Activated naive CD8-positive, alpha-beta T cell treated with anti-CD3 and anti-CD28 coated beads for 36 hours (primary cell): Measurements from ENCODE around the gene ERO1B. TPM values are rescaled to one million over a fixed set of nuclear protein-coding genes. Genes with fewer than 3 reads are reported as not detected.
"Not testable (repeated sequence)": the region's sequence is repeated elsewhere in the genome, so short reads cannot be mapped to it uniquely, and the experiment has no call there.

ENCODE experiments used
- DNase-seq: peaks from one replicate; pipeline ENCODE4 v3.0.0; 2021
- H3K27ac Mint-ChIP-seq: one replicate; pipeline ENCODE4 v1.8.0; 2022; ENCODE audit warnings: mild to moderate bottlenecking, moderate library complexity, mixed read lengths
- H3K27me3 Mint-ChIP-seq: one replicate; pipeline ENCODE4 v1.8.0; 2022; ENCODE audit warnings: mild to moderate bottlenecking, mixed read lengths
- H3K36me3 Mint-ChIP-seq: one replicate; pipeline ENCODE4 v1.8.0; 2021; ENCODE audit warnings: mild to moderate bottlenecking, mixed read lengths
- H3K4me1 Mint-ChIP-seq: one replicate; pipeline ENCODE4 v1.8.0; 2021; ENCODE audit warnings: mixed read lengths
- H3K4me3 Mint-ChIP-seq: one replicate; pipeline ENCODE4 v1.8.0; 2022; ENCODE audit warnings: mild to moderate bottlenecking, moderate library complexity, mixed read lengths
- H3K9me3 Mint-ChIP-seq: one replicate; pipeline ENCODE4 v1.8.0; 2022; ENCODE audit warnings: mixed read lengths
- total RNA-seq, 2 experiments: library from RNA; stranded (reverse); gene quantifications; one replicate each; pipeline ENCODE4 v1.2.3, GENCODE V29; 2021

ERO1B gene, protein sequence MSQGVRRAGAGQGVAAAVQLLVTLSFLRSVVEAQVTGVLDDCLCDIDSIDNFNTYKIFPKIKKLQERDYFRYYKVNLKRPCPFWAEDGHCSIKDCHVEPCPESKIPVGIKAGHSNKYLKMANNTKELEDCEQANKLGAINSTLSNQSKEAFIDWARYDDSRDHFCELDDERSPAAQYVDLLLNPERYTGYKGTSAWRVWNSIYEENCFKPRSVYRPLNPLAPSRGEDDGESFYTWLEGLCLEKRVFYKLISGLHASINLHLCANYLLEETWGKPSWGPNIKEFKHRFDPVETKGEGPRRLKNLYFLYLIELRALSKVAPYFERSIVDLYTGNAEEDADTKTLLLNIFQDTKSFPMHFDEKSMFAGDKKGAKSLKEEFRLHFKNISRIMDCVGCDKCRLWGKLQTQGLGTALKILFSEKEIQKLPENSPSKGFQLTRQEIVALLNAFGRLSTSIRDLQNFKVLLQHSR
- total RNA-seq: 1 to 10 TPM; 2.8 to 3.7 TPM

DNA sequence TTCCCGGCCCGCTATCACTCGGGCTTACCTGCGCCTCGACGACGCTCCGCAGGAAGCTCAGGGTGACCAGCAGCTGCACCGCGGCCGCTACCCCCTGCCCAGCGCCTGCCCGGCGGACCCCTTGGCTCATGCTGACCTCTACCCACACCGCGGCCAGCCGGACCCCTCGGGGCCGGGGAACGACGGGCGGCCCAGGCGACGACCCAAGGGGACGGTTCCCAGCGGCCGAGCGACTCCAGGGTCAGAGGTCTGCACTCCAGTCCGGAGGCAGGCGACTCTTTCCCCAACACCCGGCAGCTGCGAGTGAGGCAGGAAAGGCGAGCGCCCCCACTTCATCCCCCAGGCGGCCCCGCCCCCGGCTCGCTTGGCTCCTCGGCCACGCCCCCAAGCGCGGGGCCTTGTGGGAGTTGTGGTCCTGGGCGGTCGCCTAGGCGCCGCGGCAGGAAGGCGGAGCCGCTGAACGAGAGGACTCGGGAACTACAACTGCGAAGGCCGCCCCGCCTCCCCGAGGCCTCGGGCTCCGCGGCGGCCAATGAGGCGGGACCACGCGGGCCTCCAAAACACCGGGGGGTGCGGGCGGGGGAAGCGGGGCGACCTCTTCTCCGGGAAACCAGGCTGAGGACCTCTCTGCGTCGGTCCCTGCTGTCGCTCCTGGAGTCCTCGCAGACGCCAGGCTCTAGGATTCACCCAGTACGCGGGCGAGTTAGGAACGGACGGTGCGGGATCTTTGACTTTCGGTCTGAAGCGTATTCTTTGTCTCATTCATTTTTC, at the start of gene ERO1B:
ERO1B (minus strand) TSS at position 305 of the 771 bp plus-strand sequence; CDS start at position 130, 175 bp downstream.
- Mint-ChIP-seq H3K36me3 (no peaks in the 10 kb centered on the region), H3K4me1 (peaks cover 42% of the 10 kb centered on the region), H3K27me3 (no peaks in the 10 kb centered on the region), H3K4me3 (peak within 1 kb of the TSS; percentile 92), H3K27ac (peak within 1 kb of the TSS; percentile 75), H3K9me3 (no peaks in the 10 kb centered on the region)
- peak; percentile 99 for DNase-seq

DNA sequence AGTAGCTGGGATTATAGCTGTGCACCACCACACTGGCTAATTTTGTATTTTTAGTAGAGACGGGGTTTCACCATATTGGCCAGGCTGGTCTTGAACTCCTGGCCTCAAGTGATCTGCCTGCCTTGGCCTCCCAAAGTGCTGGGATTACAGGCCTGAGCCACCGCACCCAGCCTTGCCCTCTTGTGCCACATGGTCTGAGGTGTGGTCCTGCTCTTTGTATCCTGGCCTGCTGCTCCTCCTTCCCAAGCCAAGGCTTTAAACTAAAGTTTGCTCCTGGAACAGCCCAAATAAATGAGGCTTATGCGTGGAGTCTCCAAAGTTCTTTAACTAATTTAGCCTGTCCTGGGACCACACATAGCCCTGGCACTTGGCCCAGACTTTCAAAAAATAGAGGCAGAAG, 49.7 kb upstream of the ERO1B start:
- DNase-seq, H3K4me3 Mint-ChIP-seq, H3K36me3 Mint-ChIP-seq, H3K4me1 Mint-ChIP-seq, H3K27ac Mint-ChIP-seq, H3K9me3 Mint-ChIP-seq, H3K27me3 Mint-ChIP-seq: not testable (repeated sequence)

DNA sequence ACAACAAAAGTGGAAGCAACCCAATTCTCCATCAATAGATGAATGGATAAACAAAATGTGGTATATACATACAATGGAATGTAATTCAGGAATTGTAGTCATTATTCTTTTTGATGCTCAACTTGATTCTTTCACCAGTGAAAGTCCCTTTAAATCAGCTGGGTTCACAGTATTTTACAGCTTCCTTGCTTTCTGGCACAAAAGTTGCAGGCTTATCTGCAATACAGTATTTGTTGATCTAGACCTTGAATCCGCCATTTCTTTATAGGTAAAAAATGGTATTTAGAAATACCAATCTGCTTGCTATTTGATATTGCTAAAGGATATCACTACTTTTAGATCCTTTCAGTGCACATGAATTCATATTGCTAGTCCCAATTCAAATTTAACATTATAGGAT, 44.7 kb upstream of the ERO1B start:
- Mint-ChIP-seq H3K4me3 (no peak overlapping the region), H3K4me1 (no peaks in the 10 kb centered on the region), H3K27me3 (no peaks in the 10 kb centered on the region), H3K27ac (no peak overlapping the region), H3K36me3 (peaks cover 7% of the 10 kb centered on the region), H3K9me3 (peaks cover 20% of the 10 kb centered on the region)
- DNase-seq: no peak

DNA sequence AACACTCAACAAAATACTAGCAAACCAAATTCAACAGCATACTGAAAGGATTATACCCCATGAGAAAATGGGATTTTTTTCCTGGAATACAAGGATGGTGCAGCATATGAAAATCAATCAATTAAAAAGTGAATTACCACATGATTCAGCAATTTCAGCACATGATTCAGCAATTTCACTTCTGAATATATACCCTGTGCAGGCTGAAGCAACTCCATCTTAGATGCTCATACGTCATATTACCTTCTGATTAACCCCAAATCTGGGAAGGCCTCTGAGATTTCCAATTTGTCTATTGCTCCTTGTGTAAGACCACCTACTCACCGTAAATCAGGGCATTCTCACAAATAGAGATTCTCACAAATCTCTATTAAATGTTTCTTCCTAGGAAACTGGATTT, 43.8 kb upstream of the ERO1B start:
- no peak for DNase-seq
- H3K4me3 Mint-ChIP-seq: no peak overlapping the region
- no peaks in the 10 kb centered on the region for H3K4me1 Mint-ChIP-seq
- H3K36me3 Mint-ChIP-seq: peaks cover 7% of the 10 kb centered on the region
- peaks cover 25% of the 10 kb centered on the region for H3K9me3 Mint-ChIP-seq
- H3K27ac Mint-ChIP-seq: no peak overlapping the region
- peaks cover 4% of the 10 kb centered on the region for H3K27me3 Mint-ChIP-seq

DNA sequence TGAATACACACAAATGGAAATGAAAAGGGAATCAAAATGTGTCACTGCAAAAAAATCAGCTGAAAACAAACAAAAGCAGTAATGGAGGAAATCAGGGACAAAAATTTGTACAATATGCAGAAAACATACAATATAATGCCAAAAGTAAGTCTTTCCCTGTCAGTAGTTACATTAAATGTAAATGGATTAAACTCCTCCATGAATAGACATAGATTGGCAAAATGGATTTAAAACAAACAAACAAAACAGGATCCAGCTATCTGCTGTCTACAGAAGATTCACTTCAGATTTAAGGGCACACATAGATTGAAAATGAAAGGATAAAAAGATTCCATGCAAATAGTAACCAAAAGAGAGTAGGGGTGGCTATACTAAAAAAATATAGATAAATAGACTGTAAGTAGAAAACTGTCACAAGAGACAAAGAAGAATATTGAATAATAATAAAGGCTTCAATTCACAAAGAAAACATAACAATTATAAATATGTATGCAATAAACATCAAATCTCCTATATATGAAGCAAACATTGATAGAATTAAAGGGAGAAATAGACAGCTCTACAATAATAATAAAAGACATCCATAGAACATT, 42.2 kb upstream of the ERO1B start:
- DNase-seq: no peak
- Mint-ChIP-seq H3K36me3 (peaks cover 7% of the 10 kb centered on the region), H3K4me3 (no peak overlapping the region), H3K4me1 (no peaks in the 10 kb centered on the region), H3K27ac (no peak overlapping the region), H3K9me3 (peaks cover 25% of the 10 kb centered on the region), H3K27me3 (peaks cover 4% of the 10 kb centered on the region)

DNA sequence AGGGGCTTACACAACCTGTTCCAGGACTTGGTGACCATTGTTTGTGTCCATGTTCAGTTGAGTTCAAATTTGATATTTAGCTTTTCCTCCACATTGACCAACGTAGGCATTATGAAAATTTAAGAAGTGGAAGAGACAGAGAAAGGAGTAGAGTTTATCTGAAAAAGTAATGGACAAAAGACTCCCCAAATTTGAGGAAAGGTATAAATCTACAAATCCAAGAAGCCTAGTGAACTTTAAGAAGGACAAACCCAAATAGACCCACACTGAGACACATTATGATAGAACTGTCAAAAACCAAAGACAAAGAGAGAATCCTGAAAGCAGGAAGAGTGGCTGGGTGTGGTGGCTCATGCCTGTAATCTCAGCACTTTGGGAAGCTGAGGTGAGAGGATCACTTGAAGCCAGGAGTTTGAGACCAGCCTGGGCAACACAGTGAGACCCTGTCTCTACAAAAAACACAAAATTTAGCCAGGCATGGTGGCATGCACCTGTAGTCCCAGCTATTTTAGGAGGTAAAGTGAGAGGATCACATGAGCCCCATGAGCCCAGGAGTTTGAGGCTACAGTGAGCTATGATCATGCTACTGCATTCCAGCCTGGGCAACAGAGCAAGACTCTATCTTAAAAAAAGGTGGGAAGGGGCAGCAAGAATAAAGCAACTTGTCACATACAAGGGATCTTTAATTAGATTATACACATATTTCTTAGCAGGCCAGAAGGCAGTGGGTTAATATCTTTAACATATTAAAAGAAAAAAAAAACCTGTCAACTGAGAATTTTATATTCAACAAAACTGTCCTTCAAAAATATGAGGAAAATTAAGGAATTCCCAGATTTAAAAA, 41.0 kb upstream of the ERO1B start:
- no peak for DNase-seq
- peaks cover 4% of the 10 kb centered on the region for H3K27me3 Mint-ChIP-seq
- no peak overlapping the region for H3K4me3 Mint-ChIP-seq
- H3K36me3 Mint-ChIP-seq: peaks cover 7% of the 10 kb centered on the region
- peaks cover 25% of the 10 kb centered on the region for H3K9me3 Mint-ChIP-seq
- no peak overlapping the region for H3K27ac Mint-ChIP-seq
- no peaks in the 10 kb centered on the region for H3K4me1 Mint-ChIP-seq

DNA sequence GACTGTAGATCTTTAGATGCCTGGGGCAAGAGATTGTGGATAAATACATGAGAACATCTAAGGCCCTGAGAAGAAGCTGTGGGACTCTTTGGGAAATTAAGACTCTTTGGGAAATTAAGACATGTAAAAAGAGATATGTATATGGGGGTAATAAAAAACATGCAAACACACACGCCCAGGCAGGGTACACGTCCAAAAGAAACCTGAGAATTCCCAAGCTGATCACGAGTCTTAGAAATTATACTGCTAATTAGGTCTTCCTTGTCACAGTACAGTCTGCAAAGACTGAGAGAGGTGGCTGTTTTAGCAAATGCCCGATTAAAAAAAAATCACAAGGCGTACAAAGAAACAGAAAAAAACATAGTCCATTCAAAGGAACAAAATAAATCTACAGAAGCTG, 39.3 kb upstream of the ERO1B start:
- Mint-ChIP-seq H3K9me3 (peaks cover 25% of the 10 kb centered on the region), H3K4me1 (no peaks in the 10 kb centered on the region), H3K27ac (no peak overlapping the region), H3K4me3 (no peak overlapping the region), H3K27me3 (peaks cover 4% of the 10 kb centered on the region), H3K36me3 (peaks cover 7% of the 10 kb centered on the region)
- DNase-seq: no peak

DNA sequence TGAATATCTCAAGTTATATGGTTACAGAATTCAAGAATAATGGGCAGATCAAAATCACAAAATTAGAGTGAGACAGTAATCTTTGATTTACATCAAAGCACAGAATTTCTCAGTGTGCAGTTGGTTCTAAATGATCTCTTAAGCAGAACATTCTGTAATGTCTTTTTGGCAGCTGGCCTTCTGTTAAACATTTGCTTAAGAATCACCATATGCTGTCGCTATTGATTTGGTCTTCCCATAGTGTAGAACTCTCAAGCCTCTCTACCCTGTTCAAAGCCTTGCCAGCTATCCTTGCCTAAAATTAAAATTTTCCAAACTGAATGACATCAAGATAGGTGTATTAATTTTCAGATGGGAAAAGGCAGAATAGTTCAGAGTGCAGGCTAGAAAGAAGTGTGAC, 38.9 kb upstream of the ERO1B start:
- Mint-ChIP-seq H3K36me3 (peaks cover 7% of the 10 kb centered on the region), H3K4me3 (no peak overlapping the region), H3K9me3 (peaks cover 25% of the 10 kb centered on the region), H3K27ac (no peak overlapping the region), H3K27me3 (peaks cover 4% of the 10 kb centered on the region), H3K4me1 (no peaks in the 10 kb centered on the region)
- DNase-seq: no peak

DNA sequence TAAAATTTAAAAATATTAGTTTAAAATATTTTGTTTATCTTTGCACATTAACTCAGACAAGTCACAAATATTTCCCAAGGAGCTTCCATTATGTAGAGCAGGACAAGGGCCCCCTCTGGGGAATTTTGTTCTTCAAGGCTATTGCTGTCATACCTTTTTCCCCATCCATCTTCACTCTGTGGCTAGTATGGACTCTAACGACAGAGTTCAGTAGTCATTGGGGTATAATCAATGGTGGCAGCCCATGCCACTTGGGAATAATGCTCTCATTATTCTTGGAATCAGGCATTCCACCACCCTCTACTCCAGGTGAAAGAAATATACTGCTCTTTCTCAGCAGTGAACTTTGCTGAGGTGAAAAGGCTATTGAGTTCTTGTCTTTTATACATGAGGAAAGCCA, 38.5 kb upstream of the ERO1B start:
- no peak overlapping the region for H3K27ac Mint-ChIP-seq
- peaks cover 7% of the 10 kb centered on the region for H3K27me3 Mint-ChIP-seq
- no peak overlapping the region for H3K4me3 Mint-ChIP-seq
- peaks cover 7% of the 10 kb centered on the region for H3K36me3 Mint-ChIP-seq
- no peak for DNase-seq
- peaks cover 25% of the 10 kb centered on the region for H3K9me3 Mint-ChIP-seq
- no peaks in the 10 kb centered on the region for H3K4me1 Mint-ChIP-seq

DNA sequence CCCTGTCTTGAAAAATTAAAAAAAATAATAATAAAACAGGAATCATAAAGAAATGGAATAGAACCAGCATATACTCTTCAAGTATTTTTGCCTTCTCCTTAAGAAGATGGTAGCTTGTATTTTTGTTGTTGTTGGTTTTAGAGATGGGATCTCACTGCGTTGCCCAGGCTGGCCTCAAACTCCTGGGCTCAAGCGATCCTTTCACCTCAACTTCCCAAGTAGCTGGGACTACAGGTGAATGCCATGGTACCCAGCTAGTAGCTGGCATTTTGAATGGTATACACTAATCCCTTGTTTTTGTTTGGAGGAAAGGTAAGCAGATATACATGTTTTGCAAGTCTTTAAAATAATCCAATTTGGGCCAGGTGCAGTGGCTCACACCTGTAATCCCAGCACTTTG, 34.7 kb upstream of the ERO1B start:
- no peak overlapping the region for H3K27ac Mint-ChIP-seq
- no peaks in the 10 kb centered on the region for H3K4me1 Mint-ChIP-seq
- no peaks in the 10 kb centered on the region for H3K36me3 Mint-ChIP-seq
- peaks cover 5% of the 10 kb centered on the region for H3K9me3 Mint-ChIP-seq
- DNase-seq: no peak
- peaks cover 9% of the 10 kb centered on the region for H3K27me3 Mint-ChIP-seq
- no peak overlapping the region for H3K4me3 Mint-ChIP-seq

DNA sequence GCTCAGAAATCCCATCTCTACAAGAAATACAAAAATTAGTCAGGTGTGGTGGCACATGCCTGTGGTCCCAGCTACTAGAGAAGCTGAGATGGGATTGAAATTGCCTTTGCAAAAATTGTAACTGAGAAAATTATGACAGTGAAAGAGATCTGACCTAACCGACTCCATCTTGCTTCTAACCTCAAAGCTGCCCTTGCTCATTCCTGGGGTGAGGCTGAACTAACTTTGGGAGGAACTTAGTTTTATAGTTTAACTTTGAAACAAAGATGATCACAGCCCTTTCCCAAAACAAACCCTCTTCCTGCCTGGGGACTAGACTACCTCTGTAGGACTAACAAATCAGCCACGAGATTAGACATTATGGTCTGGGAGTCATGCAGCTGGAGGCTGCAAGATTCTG, 33.8 kb upstream of the ERO1B start:
- no peaks in the 10 kb centered on the region for H3K4me1 Mint-ChIP-seq
- no peak for DNase-seq
- H3K4me3 Mint-ChIP-seq: no peak overlapping the region
- H3K27me3 Mint-ChIP-seq: peaks cover 6% of the 10 kb centered on the region
- no peaks in the 10 kb centered on the region for H3K36me3 Mint-ChIP-seq
- no peak overlapping the region for H3K27ac Mint-ChIP-seq
- H3K9me3 Mint-ChIP-seq: no peaks in the 10 kb centered on the region

DNA sequence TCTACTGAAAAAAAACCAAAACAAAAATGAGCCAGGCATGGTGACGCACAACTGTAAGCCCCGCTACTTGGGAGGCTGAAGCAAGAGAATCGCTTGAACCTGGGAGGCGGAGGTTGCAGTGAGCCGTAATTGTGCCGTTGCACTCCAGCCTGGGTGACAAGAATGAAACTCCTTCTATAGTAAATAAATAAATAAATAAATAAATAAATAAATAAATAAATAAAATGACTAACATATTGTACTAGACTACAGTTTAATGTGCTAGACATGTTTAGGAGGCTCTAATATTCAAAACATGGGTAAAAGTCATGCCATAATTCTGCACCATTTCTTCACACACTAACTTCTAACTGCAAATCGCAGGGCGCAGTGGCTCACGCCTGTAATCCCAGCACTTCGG, 33.3 kb upstream of the ERO1B start:
- Mint-ChIP-seq H3K27me3 (peaks cover 6% of the 10 kb centered on the region), H3K4me1 (no peaks in the 10 kb centered on the region), H3K4me3 (no peak overlapping the region), H3K36me3 (no peaks in the 10 kb centered on the region), H3K27ac (no peak overlapping the region), H3K9me3 (no peaks in the 10 kb centered on the region)
- no peak for DNase-seq

DNA sequence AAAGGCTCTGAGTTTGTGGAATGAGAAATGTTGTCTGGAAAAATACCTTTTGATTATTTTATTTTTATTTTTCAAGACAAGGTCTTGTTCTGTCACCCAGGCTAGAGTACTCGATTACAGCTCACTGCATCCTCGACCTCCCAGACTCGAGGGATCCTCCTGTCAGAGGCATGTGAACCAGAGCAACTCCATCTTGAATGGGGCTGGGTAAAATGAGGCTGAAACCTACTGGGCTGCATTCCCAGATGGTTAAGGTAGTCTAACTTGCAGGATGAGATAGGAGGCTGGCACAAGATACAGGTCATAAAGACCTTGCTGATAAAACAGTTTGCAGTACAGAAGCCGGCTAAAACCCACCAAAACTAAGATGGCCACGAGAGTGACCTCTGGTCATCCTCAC, 32.3 kb upstream of the ERO1B start:
- H3K27me3 Mint-ChIP-seq, H3K36me3 Mint-ChIP-seq, DNase-seq, H3K27ac Mint-ChIP-seq, H3K4me1 Mint-ChIP-seq, H3K4me3 Mint-ChIP-seq, H3K9me3 Mint-ChIP-seq: not testable (repeated sequence)

DNA sequence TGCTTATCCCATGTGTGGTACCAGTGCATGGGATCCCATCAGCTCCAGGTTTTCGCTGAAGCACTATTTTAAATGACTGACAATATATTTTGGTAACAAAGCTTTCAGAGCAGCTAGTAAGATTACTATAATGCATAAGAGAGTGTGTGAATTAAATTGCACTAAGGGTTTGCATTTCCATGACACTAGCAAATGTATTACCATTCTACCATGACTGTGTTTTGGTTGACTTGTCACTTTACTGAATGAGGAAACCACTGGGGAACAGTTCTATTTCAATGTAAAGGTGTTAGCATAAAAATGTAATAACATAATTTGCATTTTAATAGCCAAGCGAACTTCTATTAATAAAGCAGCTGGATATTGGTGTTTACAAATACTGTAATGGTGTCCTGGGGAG, 31.7 kb upstream of the ERO1B start:
- H3K36me3 Mint-ChIP-seq: no peaks in the 10 kb centered on the region
- H3K27me3 Mint-ChIP-seq: peaks cover 6% of the 10 kb centered on the region
- DNase-seq: no peak
- H3K4me1 Mint-ChIP-seq: no peaks in the 10 kb centered on the region
- no peak overlapping the region for H3K27ac Mint-ChIP-seq
- H3K4me3 Mint-ChIP-seq: no peak overlapping the region
- no peaks in the 10 kb centered on the region for H3K9me3 Mint-ChIP-seq

DNA sequence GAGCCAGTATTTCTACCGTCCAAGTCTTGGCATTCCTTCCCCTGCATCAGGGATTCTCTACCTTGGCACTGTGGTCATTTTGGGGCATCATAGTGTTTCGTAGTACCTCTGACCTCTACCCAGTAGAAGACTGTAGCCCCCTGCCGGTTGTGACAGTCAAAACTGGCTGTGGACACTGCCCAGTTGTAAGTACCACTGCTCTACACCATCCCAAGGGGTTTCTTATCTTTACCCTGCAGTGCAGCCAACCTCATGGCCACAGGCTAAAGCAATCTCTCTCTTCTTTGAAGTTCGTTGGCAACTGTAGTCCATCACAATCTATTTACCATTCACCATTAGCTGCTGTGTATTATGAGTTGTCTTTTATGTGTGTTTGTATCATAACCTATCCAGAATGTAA, 29.3 kb upstream of the ERO1B start:
- Mint-ChIP-seq H3K36me3 (no peaks in the 10 kb centered on the region), H3K4me1 (no peaks in the 10 kb centered on the region), H3K9me3 (no peaks in the 10 kb centered on the region), H3K4me3 (no peak overlapping the region), H3K27ac (no peak overlapping the region), H3K27me3 (peaks cover 6% of the 10 kb centered on the region)
- DNase-seq: no peak
